H1 (cell line): ENCODE data around the gene MYOCD. TPM values are rescaled to one million over a fixed set of nuclear protein-coding genes. Genes with fewer than 3 reads are reported as not detected.

Source experiments
- CTCF ChIA-PET: fragments of 300-600 bp; sonication (Branson Sonifier 250); formaldehyde crosslinking; loops from one replicate; lab custom pipeline; 2021; ENCODE audit not compliant: partially characterized antibody; lab: Charles Lee
- POLR2A ChIA-PET: fragments of 300-600 bp; sonication (Branson Sonifier 250); formaldehyde crosslinking; loops from one replicate; lab custom pipeline; 2021; ENCODE audit warnings: inconsistent platforms; ENCODE audit not compliant: partially characterized antibody; lab: Charles Lee
- DNase-seq, 2 experiments: peaks; one replicate each; pipeline versions ENCODE4 v3.0.0 to v3.0.0-alpha.2; 2010 to 2022; ENCODE audit warnings: low spot score in 2 of 2, low read depth in 1 of 2, mixed read lengths in 1 of 2
- FAIRE-seq: peaks from 2 replicates; lab custom pipeline; 2011; peaks lifted over from hg19 to GRCh38; lab: Jason Lieb, UNC
- H2AFZ ChIP-seq: 2 replicates; pipeline ENCODE4 v1.8.1; 2012; ENCODE audit warnings: low read length, inconsistent platforms
- H2AK5ac ChIP-seq: 2 replicates; pipeline ENCODE4 v1.6.1; 2013; ENCODE audit warnings: low read depth, low read length
- H2BK120ac ChIP-seq: replicated peaks from 2 replicates; pipeline ENCODE3; 2013; ENCODE audit warnings: low read depth, low read length, inconsistent platforms
- H2BK12ac ChIP-seq: 2 replicates; pipeline ENCODE4 v1.6.1; 2013; ENCODE audit warnings: low read depth, low read length
- H2BK15ac ChIP-seq: 2 replicates; pipeline ENCODE4 v1.6.1; 2013; ENCODE audit warnings: low read length
- H2BK20ac ChIP-seq: 2 replicates; pipeline ENCODE4 v1.6.1; 2013; ENCODE audit warnings: low read length
- H2BK5ac ChIP-seq: 2 replicates; pipeline ENCODE4 v1.6.1; 2013; ENCODE audit warnings: low read depth, low read length
- H3K14ac ChIP-seq: 2 replicates; pipeline ENCODE4 v1.6.1; 2013; ENCODE audit warnings: inconsistent platforms; ENCODE audit not compliant: insufficient read length
- H3K18ac ChIP-seq: 2 replicates; pipeline ENCODE4 v1.6.1; 2013; ENCODE audit warnings: low read length; ENCODE audit errors: extremely low read depth
- H3K23ac ChIP-seq: 2 replicates; pipeline ENCODE4 v1.6.1; 2013; ENCODE audit warnings: inconsistent platforms; ENCODE audit not compliant: insufficient read length
- H3K23me2 ChIP-seq: 2 replicates; pipeline ENCODE4 v1.6.1; 2013; ENCODE audit warnings: low read depth, low read length
- H3K27ac ChIP-seq: 2 replicates; pipeline ENCODE4 v1.6.1; 2011; ENCODE audit warnings: low read depth, low read length, inconsistent platforms
- H3K27me3 ChIP-seq, 4 experiments: replicated peaks in 1 of 4; 1 replicate in 1 of 4; 2 replicates in 3 of 4; pipeline versions ENCODE4 v1.6.1 to v1.8.1; 2011 to 2013; ENCODE audit warnings: low read length in 3 of 4, mild to moderate bottlenecking in 3 of 4, inconsistent platforms in 2 of 4, mixed read lengths in 2 of 4, moderate library complexity in 1 of 4; ENCODE audit not compliant: control insufficient read depth in 3 of 4, insufficient read depth in 3 of 4; ENCODE audit errors: extremely low read depth in 1 of 4
- H3K36me3 ChIP-seq, 4 experiments: 2 replicates each; pipeline versions ENCODE4 v1.6.1 to v1.8.1; 2011 to 2013; ENCODE audit warnings: mild to moderate bottlenecking in 4 of 4, low read length in 3 of 4, moderate library complexity in 2 of 4, control low read depth in 1 of 4, inconsistent platforms in 1 of 4; ENCODE audit not compliant: insufficient read depth in 4 of 4, control insufficient read depth in 2 of 4
- H3K4ac ChIP-seq: replicated peaks from 2 replicates; pipeline ENCODE3; 2013; ENCODE audit warnings: low read length, low read depth, mixed read lengths, inconsistent platforms; ENCODE audit not compliant: insufficient read length
- H3K4me1 ChIP-seq, 4 experiments: replicated peaks in 1 of 4; 1 replicate in 1 of 4; 2 replicates in 3 of 4; pipeline versions ENCODE4 v1.6.1 to v1.8.1; 2011 to 2013; ENCODE audit warnings: low read length in 3 of 4, inconsistent platforms in 2 of 4, mixed read lengths in 1 of 4; ENCODE audit not compliant: insufficient read depth in 4 of 4, control insufficient read depth in 3 of 4
- H3K4me2 ChIP-seq, 2 experiments: 2 replicates each; pipeline versions ENCODE4 v1.6.1 to v1.8.1; 2011 to 2013; ENCODE audit warnings: low read depth in 2 of 2, low read length in 2 of 2, control low read depth in 1 of 2, inconsistent platforms in 1 of 2, mild to moderate bottlenecking in 1 of 2; ENCODE audit not compliant: insufficient read depth in 1 of 2
- H3K4me3 ChIP-seq, 4 experiments: fragments of 200-600, 300-600 bp in 1 of 4; sonication (generic), shearing (Covaris generic), sonication (Bioruptor Twin) in 1 of 4; 2 replicates each; pipeline versions ENCODE4 v1.5.1 to v1.8.1; 2011 to 2016; ENCODE audit warnings: low read length in 4 of 4, low read depth in 3 of 4, control low read depth in 2 of 4, inconsistent platforms in 2 of 4, mild to moderate bottlenecking in 2 of 4, mixed read lengths in 1 of 4, moderate library complexity in 1 of 4; ENCODE audit not compliant: insufficient read depth in 2 of 4; ENCODE audit errors: extremely low read depth in 1 of 4
- H3K56ac ChIP-seq: replicated peaks from 2 replicates; pipeline ENCODE3; 2013; ENCODE audit warnings: low read depth, mild to moderate bottlenecking, mixed read lengths, low read length, inconsistent platforms; ENCODE audit not compliant: insufficient read length
- H3K79me1 ChIP-seq: 2 replicates; pipeline ENCODE4 v1.6.1; 2013; ENCODE audit warnings: low read depth, low read length, control low read depth
- H3K79me2 ChIP-seq, 2 experiments: 2 replicates each; pipeline versions ENCODE4 v1.6.1 to v1.8.1; 2012 to 2013; ENCODE audit warnings: low read length in 2 of 2, mild to moderate bottlenecking in 2 of 2, inconsistent platforms in 1 of 2; ENCODE audit not compliant: insufficient read depth in 2 of 2, control insufficient read depth in 1 of 2
- H3K9ac ChIP-seq, 4 experiments: replicated peaks in 1 of 4; 1 replicate in 1 of 4; 2 replicates in 3 of 4; pipeline versions ENCODE4 v1.6.1 to v1.8.1; 2011 to 2013; ENCODE audit warnings: low read depth in 3 of 4, low read length in 3 of 4, control low read depth in 2 of 4, mild to moderate bottlenecking in 2 of 4, moderate library complexity in 2 of 4, inconsistent platforms in 1 of 4; ENCODE audit errors: extremely low read depth in 1 of 4
- H3K9me3 ChIP-seq, 2 experiments: 2 replicates each; pipeline versions ENCODE4 v1.6.1 to v1.8.1; 2012 to 2013; ENCODE audit warnings: mild to moderate bottlenecking in 2 of 2, moderate library complexity in 2 of 2, control low read depth in 1 of 2, inconsistent platforms in 1 of 2, low read depth in 1 of 2, low read length in 1 of 2, mixed read lengths in 1 of 2; ENCODE audit not compliant: insufficient read depth in 2 of 2
- H4K20me1 ChIP-seq, 2 experiments: replicated peaks in 1 of 2; 2 replicates each; pipeline versions ENCODE3 to v1.8.1; 2011 to 2013; ENCODE audit warnings: inconsistent platforms in 2 of 2, low read length in 2 of 2, mild to moderate bottlenecking in 1 of 2; ENCODE audit not compliant: insufficient read depth in 2 of 2, control insufficient read depth in 1 of 2
- H4K5ac ChIP-seq: 2 replicates; pipeline ENCODE4 v1.6.1; 2013; ENCODE audit warnings: low read length, low read depth, mixed read lengths, inconsistent platforms; ENCODE audit not compliant: insufficient read length
- H4K8ac ChIP-seq: 2 replicates; pipeline ENCODE4 v1.8.0; 2013; ENCODE audit warnings: mild to moderate bottlenecking, moderate library complexity, low read length, inconsistent platforms; ENCODE audit not compliant: insufficient read depth; ENCODE audit errors: extremely low read depth
- H4K91ac ChIP-seq: replicated peaks from 2 replicates; pipeline ENCODE3; 2013; ENCODE audit warnings: low read length, mixed read lengths, inconsistent platforms; ENCODE audit not compliant: insufficient read length
- ASH2L ChIP-seq: fragments of 200-600, 300-600 bp; sonication (generic); IDR thresholded peaks from one replicate; pipeline ENCODE4 v1.7.1; 2017; ENCODE audit warnings: low read length
- BCL11A ChIP-seq, 2 experiments: IDR thresholded peaks; one replicate each; pipeline ENCODE4 v1.6.1; 2011; ENCODE audit warnings: low read depth in 2 of 2, low read length in 2 of 2, mild to moderate bottlenecking in 2 of 2
- GABPA ChIP-seq: IDR thresholded peaks from 2 replicates; pipeline ENCODE4 v1.6.1; 2011; ENCODE audit warnings: mild to moderate bottlenecking, low read length, moderate library complexity, borderline replicate concordance; ENCODE audit not compliant: insufficient read depth
- JUND ChIP-seq: IDR thresholded peaks from 2 replicates; pipeline ENCODE4 v1.6.1; 2011; ENCODE audit warnings: mild to moderate bottlenecking, improper control_type of control experiment, low read length
- SIN3A ChIP-seq, 2 experiments: IDR thresholded peaks in 1 of 2; conservative IDR thresholded peaks in 1 of 2; 2 replicates each; pipeline ENCODE4 v1.6.1; 2011 to 2012; ENCODE audit warnings: low read length in 2 of 2, improper control_type of control experiment in 1 of 2, low read depth in 1 of 2, mild to moderate bottlenecking in 1 of 2
- WGBS, 2 experiments: shearing (Covaris generic) in 1 of 2; methylation state at CpG; one replicate each; pipeline versions ENCODE4 v1.1.6 to v1.1.7; 2013 to 2015; ENCODE audit warnings: low lambda C conversion rate in 2 of 2, mixed read lengths in 2 of 2, inconsistent platforms in 1 of 2, low coverage in 1 of 2, missing lambda C conversion rate in 1 of 2; ENCODE audit not compliant: insufficient replicate concordance in 2 of 2, insufficient coverage in 1 of 2, insufficient read length in 1 of 2; ENCODE audit errors: extremely low coverage in 1 of 2, missing lambda C conversion rate in 1 of 2; 5-methylcytosine and 5-hydroxymethylcytosine counted together
- polyA plus RNA-seq, 7 experiments: library from polyadenylated mRNA; depleted of rRNA in 3 of 7; stranded (reverse) in 5 of 7; unstranded in 2 of 7; fragments of >200 nt in 5 of 7; fragments of 200-250 nt in 2 of 7; gene quantifications; 1 replicate in 5 of 7; 2 replicates in 1 of 7; 4 replicates in 1 of 7; pipeline versions ENCODE4 v1.2.1 to v1.2.3, GENCODE V29; 2011 to 2013; ENCODE audit warnings: missing spikeins in 2 of 7, mixed read lengths in 2 of 7
- total RNA-seq: library from RNA; stranded (reverse); fragmentation: NEBNext Ultra II Directional; extraction: Animal tissue kit (Norgen Biotek cat#: 25700); gene quantifications from 2 replicates; pipeline ENCODE4 v1.2.1, GENCODE V29; 2021

Gene MYOCD
- total and polyA plus RNA-seq, 2 of the 8 experiments (the other 6 are each of a cell fraction or from before 2014, with no cell fraction given), result 0.30 to 4.9 TPM

GRCh38 chr17:12744298-12744697 lies 78.6 kb downstream of the MYOCD start:
- Histone ChIP-seq H3K18ac (no peak overlapping the region), H3K56ac (no peak overlapping the region), H3K27me3 (no peaks in the 10 kb centered on the region), H3K36me3 (no peaks in the 10 kb centered on the region), H4K5ac (no peak overlapping the region), H2AFZ (no peak overlapping the region; the same call in 1 of the 2 replicates), H3K9ac (no peak overlapping the region), H3K4me3 (no peak overlapping the region), H4K8ac (no peak overlapping the region; the same call in 1 of the 2 replicates), H3K14ac (no peak overlapping the region), H3K4ac (no peak overlapping the region), H3K27ac (no peak overlapping the region), H2BK5ac (no peak overlapping the region), H3K23me2 (no peaks in the 10 kb centered on the region), H4K91ac (no peak overlapping the region), H2BK20ac (no peak overlapping the region), H3K4me2 (no peak overlapping the region), H3K9me3 (no peaks in the 10 kb centered on the region), H3K23ac (no peak overlapping the region), H2BK12ac (no peak overlapping the region), H3K4me1 (peaks cover 0 to 3% (median 0%) of the 10 kb centered on the region in 4 experiments; a peak in 1 of 7 replicates), H2AK5ac (no peak overlapping the region), H2BK15ac (no peak overlapping the region), H4K20me1 (no peaks in the 10 kb centered on the region), H3K79me1 (no peaks in the 10 kb centered on the region), H2BK120ac (no peak overlapping the region), H3K79me2 (no peaks in the 10 kb centered on the region)
- DNase-seq (no peak), FAIRE-seq (no peak)
- ChIA-PET POLR2A (no interaction called here), CTCF (interaction anchor here (1.4 to 1.5 kb wide), 2 partner anchors 14 to 199 kb away, joined by 3 to 4 read pairs; no protein-coding TSS in a partner anchor)
- TF ChIP-seq GABPA (no peak), JUND (no peak), SIN3A (conservative IDR thresholded peaks at IDR 0.05 in 1 of 2, IDR thresholded peaks at IDR 0.05 in 1 of 2; ENCODE audit: low read depth in 1 of 2, low read length in 2 of 2) (no peak), BCL11A (IDR thresholded peaks at IDR 0.05; ENCODE audit: low read depth in 2 of 2, low read length in 2 of 2) (no peak), ASH2L (no peak)
- WGBS, 2 experiments, result 92% methylated on average over 5 of the region's 5 CpGs; no CpG with 5 or more reads in 1 of the 2 experiments
